Ovary (tissue), 9 donors: ENCODE data around the gene TOMM7. TPM values are rescaled to one million over a fixed set of nuclear protein-coding genes. Genes with fewer than 3 reads are reported as not detected.

Experiments
- DNase-seq, 5 donors: peaks; one replicate each; pipeline ENCODE4 v3.0.0-alpha.2; 2019 to 2020
- H3K27ac ChIP-seq, 2 donors: fragments of 200-600 bp; one replicate each; pipeline versions ENCODE4 v1.5.1 to v1.8.0; 2019 to 2022
- H3K27me3 ChIP-seq: fragments of 200-600 bp; one replicate; pipeline ENCODE4 v1.8.0; 2022
- H3K36me3 ChIP-seq: fragments of 200-600 bp; sonication (generic); one replicate; pipeline ENCODE4 v1.5.1; 2019
- H3K4me1 ChIP-seq: one replicate; pipeline ENCODE4 v1.8.1; 2013; ENCODE audit warnings: mild to moderate bottlenecking, moderate library complexity; ENCODE audit not compliant: insufficient read depth
- H3K4me3 ChIP-seq: fragments of 200-600 bp; sonication (generic); one replicate; pipeline ENCODE4 v1.5.1; 2017
- H3K9me3 ChIP-seq, 2 donors: fragments of 200-600 bp in 1 of 2; sonication (generic) in 1 of 2; one replicate each; pipeline versions ENCODE4 v1.5.1 to v1.8.1; 2013 to 2019; ENCODE audit warnings: mild to moderate bottlenecking in 1 of 2, moderate library complexity in 1 of 2
- CTCF ChIP-seq, 3 donors: fragments of 450-650 bp in 2 of 3; fragments of 200-600 bp in 1 of 3; IDR thresholded peaks; one replicate each; pipeline versions ENCODE4 v1.5.1 to v1.8.0; 2016 to 2022; ENCODE audit warnings: antibody characterized with exemption in 3 of 3, mild to moderate bottlenecking in 1 of 3
- EP300 ChIP-seq: sonication (generic); formaldehyde crosslinking; IDR thresholded peaks from one replicate; pipeline ENCODE4 v1.6.1; 2017; ENCODE audit warnings: antibody characterized with exemption
- POLR2A ChIP-seq: fragments of 450-650 bp; IDR thresholded peaks from one replicate; pipeline ENCODE4 v1.6.1; 2017; ENCODE audit warnings: antibody characterized with exemption, mild to moderate bottlenecking, moderate library complexity
- WGBS, 3 donors: extraction: QIAGEN DNeasy Blood & Tissue Kit in 1 of 3; methylation state at CpG; one replicate each; pipeline versions ENCODE4 v1.1.5 to v1.1.7; 2013 to 2017; 5-methylcytosine and 5-hydroxymethylcytosine counted together
- intact Hi-C, 4 donors: fragments of 100-400 bp; cut with DNase I; formaldehyde crosslinking; loops; one replicate each; pipeline versions ENCODE4 v1.11.0 to v1.15.1; 2022 to 2023
- polyA plus RNA-seq, 2 donors: library from polyadenylated mRNA; stranded (reverse); fragments of 200-250 nt in 1 of 2; fragments of 350-450 nt in 1 of 2; fragmentation: Illumina TruSeq in 1 of 2; extraction: RNeasy Lipid Tissue Mini Kit (QIAGEN cat#74804) in 1 of 2; gene quantifications; one replicate each; pipeline ENCODE4 v1.2.3, GENCODE V29; 2013 to 2014
- total RNA-seq, 7 donors: library from RNA; depleted of rRNA in 2 of 7; stranded (reverse); fragments of >200 nt in 2 of 7; fragmentation: NEBNext Ultra II Directional in 3 of 7; extraction: Animal tissue kit (Norgen Biotek cat#: 25700) in 3 of 7; gene quantifications; one replicate each; pipeline versions ENCODE4 v1.1.0 to v1.2.4, GENCODE V29; 2016 to 2023
- donor health status: DM: no; HTN: no; CAD: no; lungs with moderate emphysema.
- donor health status: DM: no; HTN: no; CAD: no.
- donor health status: Bipolar disorder and iron deficiency.
- donor health status: DM: yes; HTN: yes; CAD: no.
- donor health status: DM: no; HTN: no; CAD: no.
- donor health status: DM: yes; HTN: yes; CAD: no.

Gene TOMM7
- total and polyA plus RNA-seq, 9 donors, result 267 to 869 (median 586) TPM

- no peak for DNase-seq
- no peak overlapping the region for H3K4me3 ChIP-seq
- H3K27me3 ChIP-seq, result no peaks in the 10 kb centered on the region
- H3K27ac ChIP-seq, result no peak overlapping the region
- intact Hi-C loops, result no loop called here
- H3K9me3 ChIP-seq, result no peaks in the 10 kb centered on the region
- no peaks in the 10 kb centered on the region for H3K36me3 ChIP-seq
- WGBS, 3 donors, result 73 to 79% (median 74%) methylated on average over 10 of the region's 10 CpGs
- H3K4me1 ChIP-seq, result no peaks in the 10 kb centered on the region
- no peak for TF ChIP-seq CTCF (IDR thresholded peaks at IDR 0.05)
- TF ChIP-seq EP300, result no peak
- TF ChIP-seq POLR2A, result no peak
Measured at GRCh38 chr7:22814261-22815208, 8.1 kb downstream of the TOMM7 start.

GRCh38 chr7:22812353-22812752, 10.3 kb downstream of the TOMM7 start:
- Histone ChIP-seq H3K4me3 (no peak overlapping the region), H3K36me3 (no peaks in the 10 kb centered on the region), H3K4me1 (no peaks in the 10 kb centered on the region), H3K27me3 (no peaks in the 10 kb centered on the region), H3K9me3 (no peaks in the 10 kb centered on the region), H3K27ac (no peak overlapping the region)
- WGBS, 3 donors, result 70 to 76% (median 70%) methylated on average over 3 of the region's 3 CpGs
- no peak for DNase-seq
- intact Hi-C loops, result no loop called here
- TF ChIP-seq CTCF (IDR thresholded peaks at IDR 0.05), result no peak
- no peak for TF ChIP-seq POLR2A
- no peak for TF ChIP-seq EP300

GRCh38 chr7:22811746-22812280, 10.8 kb downstream of the TOMM7 start:
- Histone ChIP-seq H3K9me3 (no peaks in the 10 kb centered on the region), H3K4me1 (no peaks in the 10 kb centered on the region), H3K4me3 (no peak overlapping the region), H3K36me3 (no peaks in the 10 kb centered on the region), H3K27me3 (no peaks in the 10 kb centered on the region), H3K27ac (no peak overlapping the region)
- intact Hi-C loops, result no loop called here
- TF ChIP-seq POLR2A (no peak), CTCF (IDR thresholded peaks at IDR 0.05) (no peak), EP300 (no peak)
- WGBS, 3 donors, result 74 to 78% (median 77%) methylated on average over 4 of the region's 4 CpGs
- DNase-seq, result no peak

GRCh38 chr7:22810843-22811242, 11.8 kb downstream of the TOMM7 start:
- WGBS, 3 donors, result 95 to 96% (median 96%) methylated on average over 1 of the region's 1 CpG
- no peak for DNase-seq
- Histone ChIP-seq H3K27me3 (no peaks in the 10 kb centered on the region), H3K27ac (no peak overlapping the region), H3K36me3 (no peaks in the 10 kb centered on the region), H3K4me1 (no peaks in the 10 kb centered on the region), H3K9me3 (no peaks in the 10 kb centered on the region), H3K4me3 (no peak overlapping the region)
- TF ChIP-seq EP300 (no peak), CTCF (IDR thresholded peaks at IDR 0.05) (no peak), POLR2A (no peak)
- intact Hi-C loops, result no loop called here
